ENCODE measurements around the gene LMLN.

GRCh38 chr3:197955892-197956477 lies 4.0 kb upstream of the LMLN start:
- TF ChIP-seq CTCF (IDR thresholded peaks at IDR 0.05) (no peak), MAX (IDR thresholded peaks at IDR 0.05; ENCODE audit: low read depth) (no peak), FOSL2 (IDR thresholded peaks at IDR 0.05; ENCODE audit: borderline replicate concordance, low read depth) (no peak), YY1 (IDR thresholded peaks at IDR 0.05; ENCODE audit: low read depth) (no peak), JUND (IDR thresholded peaks at IDR 0.05) (no peak)

Measured in SK-N-SH (cell line).